GM03348 (cell line): Measurements from ENCODE around the gene STARD10.
A peak's percentile ranks its signal among the peaks of the same experiment; 100 is the strongest.
"Not testable (repeated sequence)": the region's sequence is repeated elsewhere in the genome, so short reads cannot be mapped to it uniquely, and the experiment has no call there.

Experiments used
- DNase-seq: peaks from one replicate; pipeline ENCODE4 v3.0.0; 2012; ENCODE audit warnings: low spot score

STARD10 gene

GRCh38 chr11:72826191-72826941 is 32.5 kb upstream of the STARD10 start:
- no peak for DNase-seq

- no peak for DNase-seq
These were observed 31.8 kb upstream of the STARD10 start for GRCh38 chr11:72825661-72826060.

- DNase-seq, result no peak
These were observed 31.1 kb upstream of the STARD10 start for GRCh38 chr11:72824811-72825505.

- DNase-seq, result no peak
These were observed 30.2 kb upstream of the STARD10 start for GRCh38 chr11:72824020-72824419.

- DNase-seq, result no peak
These were observed 29.4 kb upstream of the STARD10 start for GRCh38 chr11:72823105-72823804.

DNA sequence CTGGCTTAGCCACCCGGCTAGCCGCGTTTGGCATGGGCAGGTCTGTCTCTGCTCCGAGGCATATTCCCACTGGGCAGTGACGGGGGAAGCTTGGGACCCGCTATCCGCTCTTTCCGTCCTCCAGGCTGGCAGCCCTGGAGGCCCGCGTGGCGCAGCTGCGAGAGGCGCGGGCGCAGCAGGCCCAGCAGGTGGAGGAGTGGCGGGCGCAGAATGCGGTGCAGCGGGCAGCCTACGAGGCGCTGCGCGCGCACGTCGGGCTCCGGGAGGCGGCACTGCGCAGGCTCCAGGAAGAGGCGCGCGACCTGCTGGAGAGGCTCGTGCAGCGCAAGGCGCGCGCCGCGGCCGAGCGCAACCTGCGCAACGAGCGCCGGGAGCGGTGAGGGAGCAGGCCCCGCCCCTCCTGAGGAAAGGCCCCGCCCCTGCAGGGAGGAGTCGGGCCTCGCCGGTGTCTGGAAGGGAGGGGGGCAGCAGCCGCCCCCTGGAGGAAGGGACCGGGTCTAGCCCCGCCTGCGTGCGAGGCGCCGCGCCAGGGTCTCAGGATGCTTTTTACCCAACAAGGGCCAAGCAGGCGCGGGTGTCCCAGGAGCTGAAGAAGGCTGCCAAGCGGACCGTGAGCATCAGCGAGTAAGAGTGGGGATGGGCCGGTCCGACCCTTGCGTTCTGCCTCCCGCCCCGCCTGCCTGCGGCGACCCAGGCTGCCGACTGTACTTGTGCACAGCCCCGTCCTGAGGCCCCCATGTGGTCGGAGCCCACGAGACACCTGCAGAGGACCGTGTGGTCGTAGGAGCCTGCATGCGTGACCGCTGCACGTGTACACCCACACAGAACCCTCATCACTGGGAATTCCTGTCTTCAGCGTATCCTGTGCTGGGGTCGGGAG is 28.3 kb upstream of the STARD10 start:
- DNase-seq, result peak; percentile 96

DNA sequence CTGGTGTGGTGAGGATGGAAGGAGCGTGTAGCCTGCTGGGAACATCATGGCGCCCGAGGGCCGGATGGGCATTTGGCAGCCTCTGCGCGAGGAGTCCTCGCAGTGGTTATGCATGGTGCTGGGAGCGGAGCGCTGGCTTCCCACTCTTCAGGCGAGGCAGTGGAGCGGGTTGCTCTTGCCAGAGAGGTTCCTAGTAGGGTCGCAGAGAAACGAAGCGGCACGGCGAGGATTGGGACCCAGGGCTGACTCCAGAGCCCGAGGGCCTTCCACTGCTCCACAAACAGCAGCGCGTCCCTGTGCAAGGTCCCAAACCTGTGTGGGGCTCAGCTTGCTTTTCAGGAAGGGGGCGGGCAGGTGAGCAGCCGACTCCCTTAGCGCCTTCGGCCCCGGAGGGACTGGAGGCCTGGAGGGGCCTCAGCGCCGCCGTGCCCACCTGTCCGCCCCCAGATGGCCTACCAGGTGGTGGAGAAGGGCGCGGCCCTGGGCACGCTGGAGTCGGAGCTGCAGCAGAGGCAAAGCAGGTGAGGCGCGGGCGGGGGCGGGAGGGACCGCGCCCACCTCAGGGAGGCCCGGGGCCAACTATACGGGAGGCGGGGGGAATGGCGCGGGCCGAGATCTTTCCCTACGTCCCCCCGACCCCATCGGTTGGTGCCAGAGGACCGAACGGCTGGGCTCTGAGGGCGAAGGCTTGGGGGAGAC is 27.5 kb upstream of the STARD10 start:
- no peak for DNase-seq

DNA sequence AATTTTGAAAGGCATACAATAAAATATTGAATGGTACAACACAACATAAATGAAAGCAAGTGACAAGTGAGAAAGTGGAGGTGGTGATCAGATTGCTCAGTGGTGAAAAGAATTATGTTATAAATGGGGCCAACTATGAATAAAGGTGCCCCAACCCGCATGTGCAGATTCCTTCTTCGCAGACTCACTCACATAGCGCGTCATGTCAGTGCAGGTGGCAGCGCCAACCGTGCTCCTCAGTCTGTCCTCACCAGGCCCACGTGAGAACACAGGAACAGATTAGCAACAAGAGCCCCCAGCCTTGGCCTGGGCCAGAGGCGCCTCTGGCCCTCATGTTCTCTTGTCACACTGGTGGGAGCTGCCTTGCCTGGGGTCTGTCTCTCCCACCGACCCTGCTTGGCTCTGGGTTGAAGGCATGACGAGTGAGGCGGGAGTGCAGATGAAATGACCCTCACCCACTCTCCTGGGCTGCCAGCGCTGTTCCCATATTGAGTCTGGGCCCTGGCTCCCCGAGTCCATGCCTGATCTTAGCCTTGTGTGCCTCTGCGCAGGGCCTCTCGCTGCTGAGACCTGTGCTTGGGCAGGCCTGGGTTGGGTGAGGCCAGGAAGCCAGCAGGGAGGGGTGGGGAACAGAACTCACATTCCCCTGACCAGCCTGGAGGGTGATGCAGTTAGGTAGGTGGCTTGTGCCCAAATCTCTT is 26.7 kb upstream of the STARD10 start:
- DNase-seq, result no peak

DNA sequence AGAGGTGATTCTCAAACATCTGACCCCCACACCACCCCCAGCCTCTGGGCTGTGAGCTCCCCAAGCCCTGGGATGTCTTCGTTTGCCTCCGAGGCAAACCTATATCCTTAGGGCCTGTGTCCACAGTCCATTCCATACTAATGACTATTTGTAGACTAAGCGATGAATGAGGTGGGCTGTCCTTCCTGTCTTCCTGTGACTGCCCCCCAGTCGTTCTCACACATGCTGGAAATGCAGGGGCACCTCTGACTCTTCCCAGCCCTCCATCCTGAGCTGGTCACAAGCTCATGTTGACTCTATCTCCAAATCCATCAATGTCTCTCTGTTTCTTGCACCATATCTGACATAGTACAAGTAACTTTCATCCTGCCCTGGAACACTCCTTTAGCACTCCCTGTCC is 25.1 kb upstream of the STARD10 start:
- DNase-seq, result no peak

DNA sequence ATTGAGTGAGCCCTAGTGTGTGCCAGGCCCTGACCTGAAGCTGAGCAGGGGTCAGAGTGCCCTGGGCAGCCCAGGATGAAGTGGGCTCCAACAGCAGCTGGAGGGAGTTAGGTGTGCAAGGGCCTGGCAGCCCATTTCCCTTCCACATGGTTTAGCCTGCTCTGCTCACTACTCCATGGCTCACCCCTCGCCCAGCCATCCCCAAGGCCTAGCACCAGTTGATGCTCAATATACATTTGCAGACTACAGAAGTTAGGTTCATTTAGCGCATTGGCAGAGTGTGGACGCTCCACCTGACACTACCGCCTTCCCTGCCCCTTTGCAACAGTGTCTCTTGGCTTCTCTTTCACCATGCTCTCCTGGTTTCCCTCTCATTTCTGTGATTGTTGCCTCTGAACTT is 24.1 kb upstream of the STARD10 start:
- no peak for DNase-seq

DNA sequence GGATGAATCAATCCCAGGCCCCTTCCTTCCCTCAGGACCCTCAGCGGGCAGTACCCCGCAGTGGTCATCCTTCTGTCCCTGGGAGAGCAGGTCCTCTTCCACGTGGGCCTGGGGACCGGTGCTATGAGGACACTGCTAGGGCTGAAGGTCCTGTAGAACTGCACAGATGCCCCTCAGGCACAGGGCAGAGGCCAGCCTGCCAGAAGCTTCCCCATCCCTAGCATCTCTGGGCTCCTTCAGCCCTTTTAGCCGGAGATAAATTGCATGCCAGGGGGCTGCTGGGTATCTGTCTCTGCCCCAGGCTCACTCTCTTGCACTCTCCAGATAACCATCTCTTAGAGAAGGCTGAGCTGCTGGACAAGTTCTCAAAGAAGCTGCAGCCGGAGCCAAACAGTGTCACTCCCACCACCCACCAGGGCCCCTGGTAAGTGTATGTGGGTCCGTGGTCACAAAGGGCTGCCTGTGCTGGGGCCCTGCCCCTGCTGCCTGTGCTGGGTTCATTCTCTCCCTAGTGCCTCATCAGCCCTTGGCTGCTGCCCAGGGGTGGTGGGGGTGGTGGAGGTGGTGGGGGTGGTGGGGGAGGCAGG is 22.6 kb upstream of the STARD10 start:
- no peak for DNase-seq

- no peak for DNase-seq
These were observed 21.3 kb upstream of the STARD10 start for GRCh38 chr11:72815110-72815618.

GRCh38 chr11:72814286-72815109 is 20.7 kb upstream of the STARD10 start, which contains the start of gene ATG16L2:
Gene ATG16L2, plus strand, starts transcription at chr11:72814411. Its CDS starts 35 bp downstream, at chr11:72814446.
- peak; percentile 98 for DNase-seq

DNA sequence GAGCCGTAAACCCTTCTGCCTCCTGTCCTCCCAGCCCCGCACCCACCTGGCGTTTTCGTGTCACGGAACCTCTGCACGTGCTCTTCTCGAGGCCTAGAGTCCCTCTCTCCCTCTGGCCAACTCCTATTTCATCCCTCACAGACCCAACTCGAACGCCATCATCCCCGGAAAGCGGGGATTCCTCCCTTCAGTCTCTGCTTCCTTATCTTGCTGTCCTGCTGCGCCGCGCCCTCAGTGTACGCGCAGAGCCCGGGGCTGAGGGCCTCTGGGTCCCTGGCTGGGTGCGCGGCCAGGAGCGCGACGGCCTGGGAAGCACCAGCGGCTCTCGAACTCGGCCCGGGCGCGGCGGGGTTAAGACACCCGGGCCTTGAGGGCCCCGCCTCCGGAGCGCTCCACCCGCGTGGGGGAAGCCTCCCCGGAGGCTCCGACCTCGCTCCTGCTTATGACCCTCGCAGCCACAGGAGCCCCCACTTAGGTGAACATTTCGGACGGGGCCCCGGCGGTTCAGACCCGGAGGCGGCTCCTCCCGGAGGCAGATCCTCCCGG is 20.0 kb upstream of the STARD10 start:
- DNase-seq, result peak; percentile 93

DNA sequence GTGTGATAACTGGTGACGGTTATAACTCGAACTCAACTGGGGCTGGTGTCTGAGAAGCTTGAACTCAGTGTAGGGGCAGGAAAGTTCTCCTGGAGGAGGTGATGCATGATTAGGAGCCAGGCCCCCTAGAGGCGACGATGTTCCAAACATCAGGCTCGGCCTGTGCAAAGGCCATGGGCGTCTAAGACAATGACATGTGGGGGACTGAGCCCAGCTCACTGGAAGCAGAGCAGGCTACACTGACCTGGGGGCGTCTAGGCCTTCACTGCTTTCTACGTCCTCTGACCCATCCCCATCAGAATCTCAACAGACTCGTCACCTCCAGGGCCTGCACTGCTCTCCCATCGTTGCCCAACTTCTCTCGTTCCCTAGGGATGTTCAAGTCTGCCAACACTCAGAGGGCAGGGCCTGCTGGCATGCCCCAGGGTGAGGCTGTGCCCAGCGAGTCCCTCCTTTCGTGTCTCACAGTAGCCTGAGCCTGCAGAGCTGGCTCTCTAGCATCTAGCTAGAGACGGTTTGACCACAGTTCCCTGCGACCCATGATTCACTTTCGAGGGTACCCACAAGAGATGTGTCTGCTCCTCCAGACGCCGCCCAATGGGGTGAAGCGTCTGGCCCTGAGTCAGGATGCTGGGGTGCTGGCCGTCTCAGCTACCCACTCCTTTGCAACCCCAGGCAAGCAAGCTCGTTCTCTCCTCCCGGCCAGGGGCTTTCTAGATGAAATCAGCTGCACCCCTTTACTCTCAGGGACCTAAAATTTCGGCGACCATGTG is 19.3 kb upstream of the STARD10 start:
- peak; percentile 77 for DNase-seq

DNA sequence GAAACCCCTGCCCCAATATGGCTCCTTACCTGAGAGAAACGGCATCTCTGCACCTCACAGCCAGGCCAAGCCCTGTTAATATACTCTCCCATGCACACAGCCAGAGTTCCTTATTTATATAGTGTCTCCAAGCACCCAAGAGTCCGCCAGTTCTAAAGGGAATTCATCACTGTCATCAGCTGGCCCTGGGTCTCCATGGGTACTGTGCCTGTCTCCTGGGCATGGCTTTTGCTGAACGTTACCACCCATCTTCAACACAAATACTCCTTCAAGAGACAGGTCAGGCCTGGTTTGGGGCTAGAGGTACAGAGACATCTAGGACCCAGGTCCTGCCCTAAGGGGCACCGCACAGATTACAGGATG is 18.7 kb upstream of the STARD10 start:
- DNase-seq, result no peak

DNA sequence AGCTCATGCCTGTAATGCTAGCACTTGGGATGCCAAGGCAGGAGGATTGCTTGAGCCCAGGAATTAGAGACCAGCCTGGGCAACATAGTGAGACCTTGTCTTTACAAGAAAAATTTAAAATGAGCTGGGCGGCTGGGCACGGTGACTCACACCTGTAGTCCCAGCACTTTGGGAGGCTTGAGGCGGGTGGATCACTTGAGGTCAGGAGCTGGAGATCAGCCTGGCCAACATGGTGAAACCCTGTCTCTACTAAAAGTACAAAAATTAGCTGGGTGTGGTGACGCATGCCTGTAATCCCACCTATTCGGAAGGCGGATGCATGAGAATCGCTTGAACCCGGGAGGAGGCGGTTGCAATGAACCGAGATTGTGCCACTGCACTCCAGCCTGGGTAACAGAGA is 17.8 kb upstream of the STARD10 start:
- not testable (repeated sequence) for DNase-seq

GRCh38 chr11:72808331-72808798 is 14.5 kb upstream of the STARD10 start:
- no peak for DNase-seq
